ENCODE measurements around the gene FNDC11. TPM values are rescaled to one million over a fixed set of nuclear protein-coding genes. Genes with fewer than 3 reads are reported as not detected.

The FNDC11 gene
- total RNA-seq, 4 donors from 2014 or later: not detected

- Histone ChIP-seq H3K27ac (no peak overlapping the region), H3K9me3 (no peaks in the 10 kb centered on the region), H3K4me1 (no peaks in the 10 kb centered on the region), H3K36me3 (peaks cover 0 to 18% (median 4%) of the 10 kb centered on the region in 4 donors), H3K4me3 (no peak overlapping the region), H3K27me3 (no peaks in the 10 kb centered on the region)
- no peak for TF ChIP-seq POLR2AphosphoS5 (IDR thresholded peaks at IDR 0.05)
- TF ChIP-seq CTCF (IDR thresholded peaks at IDR 0.05): no peak
- no peak for TF ChIP-seq POLR2A (IDR thresholded peaks at IDR 0.05)
- no peak for TF ChIP-seq EP300 (IDR thresholded peaks at IDR 0.05; ENCODE audit: low read depth)
- 95% methylated on average over 12 of the region's 13 CpGs; no CpG with 5 or more reads in 1 of the 2 donors for WGBS, 2 donors (ENCODE audit: low coverage in 1 of 2)
- DNase-seq: no peak
- intact Hi-C loops (cut with DNase I; ENCODE audit: low total_unique reads) (no loop called here), in situ Hi-C loops (cut with MboI; ENCODE audit: low pct_ligation_motif_present in 1 of 4, low pct_unique_long_range_greater_than_20kb in 1 of 4, low sequenced_read_pairs in 3 of 4) (no loop called here)
Measured at GRCh38 chr20:63592661-63593060, 38.7 kb downstream of the FNDC11 start.

- Histone ChIP-seq H3K36me3 (peaks cover 0 to 18% (median 5%) of the 10 kb centered on the region in 4 donors), H3K4me1 (no peaks in the 10 kb centered on the region), H3K27me3 (no peaks in the 10 kb centered on the region), H3K27ac (peak overlapping the region in 1 of 4 donors; percentile 34), H3K4me3 (no peak overlapping the region), H3K9me3 (no peaks in the 10 kb centered on the region)
- TF ChIP-seq POLR2A (IDR thresholded peaks at IDR 0.05): no peak
- DNase-seq: no peak
- intact Hi-C loops (cut with DNase I; ENCODE audit: low total_unique reads) (no loop called here), in situ Hi-C loops (cut with MboI; ENCODE audit: low pct_ligation_motif_present in 1 of 4, low pct_unique_long_range_greater_than_20kb in 1 of 4, low sequenced_read_pairs in 3 of 4) (no loop called here)
- 82% methylated on average over 7 of the region's 10 CpGs; no CpG with 5 or more reads in 1 of the 2 donors for WGBS, 2 donors (ENCODE audit: low coverage in 1 of 2)
Measured at GRCh38 chr20:63594043-63594561, 40.1 kb downstream of the FNDC11 start.

- DNase-seq: no peak
- WGBS, 2 donors (ENCODE audit: low coverage in 1 of 2): 87 to 90% methylated on average over 3 to 19 of the region's 30 CpGs
- intact Hi-C loops (cut with DNase I; ENCODE audit: low total_unique reads) (no loop called here), in situ Hi-C loops (cut with MboI; ENCODE audit: low pct_ligation_motif_present in 1 of 4, low pct_unique_long_range_greater_than_20kb in 1 of 4, low sequenced_read_pairs in 3 of 4) (no loop called here)
- TF ChIP-seq POLR2AphosphoS5 (IDR thresholded peaks at IDR 0.05) (no peak), EP300 (IDR thresholded peaks at IDR 0.05; ENCODE audit: low read depth) (no peak), POLR2A (IDR thresholded peaks at IDR 0.05) (no peak), CTCF (IDR thresholded peaks at IDR 0.05) (no peak)
- Histone ChIP-seq H3K36me3 (peaks cover 0 to 27% (median 5%) of the 10 kb centered on the region in 4 donors), H3K27ac (no peak overlapping the region), H3K9me3 (no peaks in the 10 kb centered on the region), H3K4me1 (no peaks in the 10 kb centered on the region), H3K27me3 (no peaks in the 10 kb centered on the region), H3K4me3 (no peak overlapping the region)
Measured at GRCh38 chr20:63595416-63596127, 41.6 kb downstream of the FNDC11 start.

GRCh38 chr20:63596423-63596822 is 42.5 kb downstream of the FNDC11 start:
- Histone ChIP-seq H3K4me3 (no peak overlapping the region), H3K27ac (no peak overlapping the region), H3K27me3 (no peaks in the 10 kb centered on the region), H3K9me3 (no peaks in the 10 kb centered on the region), H3K36me3 (peaks cover 0 to 28% (median 8%) of the 10 kb centered on the region in 4 donors), H3K4me1 (no peaks in the 10 kb centered on the region)
- 98% methylated on average over 6 of the region's 6 CpGs; no CpG with 5 or more reads in 1 of the 2 donors for WGBS, 2 donors (ENCODE audit: low coverage in 1 of 2)
- intact Hi-C loops (cut with DNase I; ENCODE audit: low total_unique reads): no loop called here
- DNase-seq: no peak
- in situ Hi-C loops (cut with MboI; ENCODE audit: low pct_ligation_motif_present in 1 of 4, low pct_unique_long_range_greater_than_20kb in 1 of 4, low sequenced_read_pairs in 3 of 4): no loop called here
- TF ChIP-seq POLR2A (IDR thresholded peaks at IDR 0.05) (no peak), POLR2AphosphoS5 (IDR thresholded peaks at IDR 0.05) (no peak), CTCF (IDR thresholded peaks at IDR 0.05) (no peak), EP300 (IDR thresholded peaks at IDR 0.05; ENCODE audit: low read depth) (no peak)

Measured in transverse colon (tissue), 4 donors.